A549 (cell line): ENCODE measurements around the gene PGA5.
"Not testable (repeated sequence)": the region's sequence is repeated elsewhere in the genome, so short reads cannot be mapped to it uniquely, and the experiment has no call there.

Experiments
- POLR2A ChIP-seq: IDR thresholded peaks from 2 replicates; pipeline ENCODE4 v1.6.1; 2012; ENCODE audit warnings: mild to moderate bottlenecking, low read length
- TF ChIP-seq, protein P1 (sequence below): fragments of >200 bp; sonication (Bioruptor Twin); formaldehyde crosslinking; IDR thresholded peaks from 3 replicates; pipeline ENCODE4 v1.5.1; 2016

GRCh38 chr11:61231585-61231984 lies 9.4 kb upstream of the PGA5 start:
- TF ChIP-seq, protein P1, sequence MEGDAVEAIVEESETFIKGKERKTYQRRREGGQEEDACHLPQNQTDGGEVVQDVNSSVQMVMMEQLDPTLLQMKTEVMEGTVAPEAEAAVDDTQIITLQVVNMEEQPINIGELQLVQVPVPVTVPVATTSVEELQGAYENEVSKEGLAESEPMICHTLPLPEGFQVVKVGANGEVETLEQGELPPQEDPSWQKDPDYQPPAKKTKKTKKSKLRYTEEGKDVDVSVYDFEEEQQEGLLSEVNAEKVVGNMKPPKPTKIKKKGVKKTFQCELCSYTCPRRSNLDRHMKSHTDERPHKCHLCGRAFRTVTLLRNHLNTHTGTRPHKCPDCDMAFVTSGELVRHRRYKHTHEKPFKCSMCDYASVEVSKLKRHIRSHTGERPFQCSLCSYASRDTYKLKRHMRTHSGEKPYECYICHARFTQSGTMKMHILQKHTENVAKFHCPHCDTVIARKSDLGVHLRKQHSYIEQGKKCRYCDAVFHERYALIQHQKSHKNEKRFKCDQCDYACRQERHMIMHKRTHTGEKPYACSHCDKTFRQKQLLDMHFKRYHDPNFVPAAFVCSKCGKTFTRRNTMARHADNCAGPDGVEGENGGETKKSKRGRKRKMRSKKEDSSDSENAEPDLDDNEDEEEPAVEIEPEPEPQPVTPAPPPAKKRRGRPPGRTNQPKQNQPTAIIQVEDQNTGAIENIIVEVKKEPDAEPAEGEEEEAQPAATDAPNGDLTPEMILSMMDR: not testable (repeated sequence)
- not testable (repeated sequence) for TF ChIP-seq POLR2A
